HL-60 (cell line): ENCODE results near the gene FADS6.

Experiments used
- GABPA ChIP-seq: IDR thresholded peaks from 2 replicates; pipeline ENCODE4 v1.6.1; 2012; ENCODE audit warnings: low read depth
- POLR2AphosphoS5 ChIP-seq: IDR thresholded peaks from 2 replicates; pipeline ENCODE4 v1.6.1; 2012; ENCODE audit warnings: low read depth
- SPI1 ChIP-seq: IDR thresholded peaks from 2 replicates; pipeline ENCODE4 v1.6.1; 2012; ENCODE audit warnings: low read depth, mild to moderate bottlenecking, borderline replicate concordance
- TF ChIP-seq, protein P1 (sequence below): IDR thresholded peaks from 2 replicates; pipeline ENCODE4 v1.6.1; 2012; ENCODE audit warnings: low read depth; ENCODE audit not compliant: insufficient replicate concordance
- TF ChIP-seq, protein P2 (sequence below): IDR thresholded peaks from one replicate; pipeline ENCODE4 v1.5.1; 2011; ENCODE audit warnings: low read length, control low read depth, inconsistent platforms; ENCODE audit not compliant: insufficient read depth

DNA sequence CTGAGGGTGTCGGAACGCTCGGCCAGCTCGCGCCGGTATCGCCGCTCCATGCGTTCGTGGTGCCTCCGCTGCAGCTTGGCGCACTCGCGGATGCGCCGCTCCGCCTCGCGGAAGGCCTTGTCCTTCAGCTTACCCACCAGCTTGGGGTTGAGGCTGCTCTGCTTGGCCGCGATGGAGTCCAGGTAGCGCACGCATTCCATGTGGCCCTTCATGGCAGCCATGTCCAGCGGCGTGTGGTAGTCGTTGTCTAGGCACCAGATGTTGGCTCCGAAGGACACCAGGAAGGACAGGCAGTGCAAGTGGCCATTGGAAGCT lies 26.8 kb upstream of the FADS6 start:
- TF ChIP-seq, protein P1, sequence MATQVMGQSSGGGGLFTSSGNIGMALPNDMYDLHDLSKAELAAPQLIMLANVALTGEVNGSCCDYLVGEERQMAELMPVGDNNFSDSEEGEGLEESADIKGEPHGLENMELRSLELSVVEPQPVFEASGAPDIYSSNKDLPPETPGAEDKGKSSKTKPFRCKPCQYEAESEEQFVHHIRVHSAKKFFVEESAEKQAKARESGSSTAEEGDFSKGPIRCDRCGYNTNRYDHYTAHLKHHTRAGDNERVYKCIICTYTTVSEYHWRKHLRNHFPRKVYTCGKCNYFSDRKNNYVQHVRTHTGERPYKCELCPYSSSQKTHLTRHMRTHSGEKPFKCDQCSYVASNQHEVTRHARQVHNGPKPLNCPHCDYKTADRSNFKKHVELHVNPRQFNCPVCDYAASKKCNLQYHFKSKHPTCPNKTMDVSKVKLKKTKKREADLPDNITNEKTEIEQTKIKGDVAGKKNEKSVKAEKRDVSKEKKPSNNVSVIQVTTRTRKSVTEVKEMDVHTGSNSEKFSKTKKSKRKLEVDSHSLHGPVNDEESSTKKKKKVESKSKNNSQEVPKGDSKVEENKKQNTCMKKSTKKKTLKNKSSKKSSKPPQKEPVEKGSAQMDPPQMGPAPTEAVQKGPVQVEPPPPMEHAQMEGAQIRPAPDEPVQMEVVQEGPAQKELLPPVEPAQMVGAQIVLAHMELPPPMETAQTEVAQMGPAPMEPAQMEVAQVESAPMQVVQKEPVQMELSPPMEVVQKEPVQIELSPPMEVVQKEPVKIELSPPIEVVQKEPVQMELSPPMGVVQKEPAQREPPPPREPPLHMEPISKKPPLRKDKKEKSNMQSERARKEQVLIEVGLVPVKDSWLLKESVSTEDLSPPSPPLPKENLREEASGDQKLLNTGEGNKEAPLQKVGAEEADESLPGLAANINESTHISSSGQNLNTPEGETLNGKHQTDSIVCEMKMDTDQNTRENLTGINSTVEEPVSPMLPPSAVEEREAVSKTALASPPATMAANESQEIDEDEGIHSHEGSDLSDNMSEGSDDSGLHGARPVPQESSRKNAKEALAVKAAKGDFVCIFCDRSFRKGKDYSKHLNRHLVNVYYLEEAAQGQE: no peak
- TF ChIP-seq, protein P2, sequence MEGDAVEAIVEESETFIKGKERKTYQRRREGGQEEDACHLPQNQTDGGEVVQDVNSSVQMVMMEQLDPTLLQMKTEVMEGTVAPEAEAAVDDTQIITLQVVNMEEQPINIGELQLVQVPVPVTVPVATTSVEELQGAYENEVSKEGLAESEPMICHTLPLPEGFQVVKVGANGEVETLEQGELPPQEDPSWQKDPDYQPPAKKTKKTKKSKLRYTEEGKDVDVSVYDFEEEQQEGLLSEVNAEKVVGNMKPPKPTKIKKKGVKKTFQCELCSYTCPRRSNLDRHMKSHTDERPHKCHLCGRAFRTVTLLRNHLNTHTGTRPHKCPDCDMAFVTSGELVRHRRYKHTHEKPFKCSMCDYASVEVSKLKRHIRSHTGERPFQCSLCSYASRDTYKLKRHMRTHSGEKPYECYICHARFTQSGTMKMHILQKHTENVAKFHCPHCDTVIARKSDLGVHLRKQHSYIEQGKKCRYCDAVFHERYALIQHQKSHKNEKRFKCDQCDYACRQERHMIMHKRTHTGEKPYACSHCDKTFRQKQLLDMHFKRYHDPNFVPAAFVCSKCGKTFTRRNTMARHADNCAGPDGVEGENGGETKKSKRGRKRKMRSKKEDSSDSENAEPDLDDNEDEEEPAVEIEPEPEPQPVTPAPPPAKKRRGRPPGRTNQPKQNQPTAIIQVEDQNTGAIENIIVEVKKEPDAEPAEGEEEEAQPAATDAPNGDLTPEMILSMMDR: no peak
- no peak for TF ChIP-seq POLR2AphosphoS5
- TF ChIP-seq GABPA: no peak
- no peak for TF ChIP-seq SPI1
